Esophagus (tissue), 2 donors: ENCODE measurements around the gene MRC2. TPM values are rescaled to one million over a fixed set of nuclear protein-coding genes. Genes with fewer than 3 reads are reported as not detected.
A peak's percentile ranks its signal among the peaks of the same experiment; 100 is the strongest.
"Not testable (repeated sequence)": the region's sequence is repeated elsewhere in the genome, so short reads cannot be mapped to it uniquely, and the experiment has no call there.

Experiments used
- H3K27ac ChIP-seq, 2 donors: one replicate each; pipeline ENCODE4 v1.5.1; 2013; ENCODE audit warnings: low read depth in 2 of 2, mild to moderate bottlenecking in 2 of 2, inconsistent platforms in 1 of 2, low read length in 1 of 2, moderate library complexity in 1 of 2
- H3K27me3 ChIP-seq, 2 donors: one replicate each; pipeline ENCODE4 v1.6.1; 2013; ENCODE audit warnings: low read length in 2 of 2, control low read depth in 1 of 2, mild to moderate bottlenecking in 1 of 2; ENCODE audit not compliant: insufficient read depth in 2 of 2, control insufficient read depth in 1 of 2
- H3K36me3 ChIP-seq, 2 donors: one replicate each; pipeline ENCODE4 v1.6.1; 2013; ENCODE audit warnings: low read length in 1 of 2; ENCODE audit not compliant: control insufficient read depth in 2 of 2, insufficient read depth in 2 of 2
- H3K4me1 ChIP-seq, 2 donors: one replicate each; pipeline ENCODE4 v1.6.1; 2013; ENCODE audit warnings: low read length in 1 of 2; ENCODE audit not compliant: control insufficient read depth in 2 of 2, insufficient read depth in 2 of 2
- H3K4me3 ChIP-seq, 2 donors: one replicate each; pipeline ENCODE4 v1.5.1; 2013; ENCODE audit warnings: low read length in 2 of 2, mild to moderate bottlenecking in 2 of 2, low read depth in 1 of 2, moderate library complexity in 1 of 2
- H3K9me3 ChIP-seq, 2 donors: one replicate each; pipeline ENCODE4 v1.6.1; 2013; ENCODE audit warnings: mild to moderate bottlenecking in 2 of 2, low read depth in 1 of 2, low read length in 1 of 2, moderate library complexity in 1 of 2; ENCODE audit not compliant: control insufficient read depth in 2 of 2, insufficient read depth in 1 of 2
- WGBS, 2 donors: extraction: QIAGEN DNeasy Blood & Tissue Kit; methylation state at CpG; one replicate each; pipeline ENCODE4 v1.1.7; 2013; 5-methylcytosine and 5-hydroxymethylcytosine counted together
- polyA plus RNA-seq, 2 donors: library from polyadenylated mRNA; stranded (reverse); fragments of 200-250 nt; gene quantifications; one replicate each; pipeline ENCODE4 v1.2.3, GENCODE V29; 2013
- donor health status: healthy with polysubstance abuse.
- donor health status: Bipolar disorder and iron deficiency.

MRC2 gene
- polyA plus RNA-seq, 2 donors, result 24.6 to 54.6 TPM

GRCh38 chr17:62695093-62695738, 67.7 kb downstream of the MRC2 start:
- not testable (repeated sequence) for H3K27me3 ChIP-seq, H3K4me3 ChIP-seq, H3K9me3 ChIP-seq, H3K36me3 ChIP-seq
- WGBS, 2 donors, result 77% methylated on average over 5 of the region's 5 CpGs
- Histone ChIP-seq H3K4me1 (peaks cover 0 to 26% of the 10 kb centered on the region in 2 donors), H3K27ac (peak overlapping the region; percentile 7 to 13)

GRCh38 chr17:62696256-62696655, 68.8 kb downstream of the MRC2 start:
- no peaks in the 10 kb centered on the region for H3K9me3 ChIP-seq
- H3K4me3 ChIP-seq, result no peak overlapping the region
- H3K27ac ChIP-seq, result no peak overlapping the region
- peaks cover 0 to 25% of the 10 kb centered on the region in 2 donors for H3K4me1 ChIP-seq
- 62 to 75% methylated on average over 10 of the region's 10 CpGs for WGBS, 2 donors
- peaks cover 0 to 3% of the 10 kb centered on the region in 2 donors for H3K36me3 ChIP-seq
- no peaks in the 10 kb centered on the region for H3K27me3 ChIP-seq

GRCh38 chr17:62696726-62697490, 69.4 kb downstream of the MRC2 start:
- H3K27me3 ChIP-seq, result no peaks in the 10 kb centered on the region
- peaks cover 0 to 3% of the 10 kb centered on the region in 2 donors for H3K36me3 ChIP-seq
- no peak overlapping the region for H3K27ac ChIP-seq
- no peaks in the 10 kb centered on the region for H3K9me3 ChIP-seq
- H3K4me3 ChIP-seq, result no peak overlapping the region
- H3K4me1 ChIP-seq, result peaks cover 0 to 25% of the 10 kb centered on the region in 2 donors
- 56 to 63% methylated on average over 26 to 27 of the region's 27 CpGs for WGBS, 2 donors

GRCh38 chr17:62698459-62698858, 71.0 kb downstream of the MRC2 start:
- H3K36me3 ChIP-seq, H3K27ac ChIP-seq, H3K9me3 ChIP-seq, H3K27me3 ChIP-seq, H3K4me3 ChIP-seq: not testable (repeated sequence)
- WGBS, 2 donors, result 77% methylated on average over 11 of the region's 11 CpGs
- H3K4me1 ChIP-seq, result peaks cover 2 to 24% of the 10 kb centered on the region in 2 donors

GRCh38 chr17:62700964-62701705, 73.7 kb downstream of the MRC2 start:
- H3K36me3 ChIP-seq, result no peaks in the 10 kb centered on the region
- H3K27me3 ChIP-seq, result no peaks in the 10 kb centered on the region
- H3K9me3 ChIP-seq, result no peaks in the 10 kb centered on the region
- H3K27ac ChIP-seq, result no peak overlapping the region
- H3K4me3 ChIP-seq, result no peak overlapping the region
- 73 to 75% methylated on average over 12 of the region's 12 CpGs for WGBS, 2 donors
- H3K4me1 ChIP-seq, result peaks cover 4 to 14% of the 10 kb centered on the region in 2 donors

- Histone ChIP-seq H3K4me1 (peaks cover 4 to 11% of the 10 kb centered on the region in 2 donors), H3K27ac (no peak overlapping the region), H3K9me3 (no peaks in the 10 kb centered on the region), H3K4me3 (no peak overlapping the region), H3K36me3 (no peaks in the 10 kb centered on the region), H3K27me3 (no peaks in the 10 kb centered on the region)
- WGBS, 2 donors, result 83 to 89% methylated on average over 8 of the region's 8 CpGs
Observed at GRCh38 chr17:62701706-62702085, 74.2 kb downstream of the MRC2 start.

GRCh38 chr17:62702746-62703260, 75.3 kb downstream of the MRC2 start:
- H3K27me3 ChIP-seq, result no peaks in the 10 kb centered on the region
- no peak overlapping the region for H3K4me3 ChIP-seq
- 42 to 61% methylated on average over 6 of the region's 6 CpGs for WGBS, 2 donors
- H3K9me3 ChIP-seq, result no peaks in the 10 kb centered on the region
- H3K36me3 ChIP-seq, result no peaks in the 10 kb centered on the region
- H3K4me1 ChIP-seq, result peaks cover 4 to 8% of the 10 kb centered on the region in 2 donors
- H3K27ac ChIP-seq, result no peak overlapping the region

- no peaks in the 10 kb centered on the region for H3K9me3 ChIP-seq
- H3K4me3 ChIP-seq, result peak overlapping the region in 1 of 2 donors; percentile 49
- peaks cover 4 to 8% of the 10 kb centered on the region in 2 donors for H3K4me1 ChIP-seq
- H3K27ac ChIP-seq, result peak overlapping the region in 1 of 2 donors; percentile 18
- no peaks in the 10 kb centered on the region for H3K36me3 ChIP-seq
- no peaks in the 10 kb centered on the region for H3K27me3 ChIP-seq
- WGBS, 2 donors, result 20 to 22% methylated on average over 16 of the region's 16 CpGs
Observed at GRCh38 chr17:62703261-62703775, 75.8 kb downstream of the MRC2 start.

GRCh38 chr17:62703776-62704380, 76.4 kb downstream of the MRC2 start:
- Histone ChIP-seq H3K27me3 (no peaks in the 10 kb centered on the region), H3K4me1 (peaks cover 4 to 8% of the 10 kb centered on the region in 2 donors), H3K27ac (peak overlapping the region; percentile 54 to 81), H3K36me3 (no peaks in the 10 kb centered on the region), H3K4me3 (peak overlapping the region; percentile 49 to 69), H3K9me3 (no peaks in the 10 kb centered on the region)
- WGBS, 2 donors, result 1% methylated on average over 58 to 80 of the region's 80 CpGs
